HG03354 (cell line): ENCODE results near the gene FGFR2.
"Not testable (repeated sequence)": the region's sequence is repeated elsewhere in the genome, so short reads cannot be mapped to it uniquely, and the experiment has no call there.

ENCODE experiments used
- ATAC-seq: cut with Tn5 transposase; IDR thresholded peaks from one replicate; pipeline ENCODE4 v1.9.1; 2021; ENCODE audit warnings: mild to moderate bottlenecking; ENCODE audit not compliant: unreplicated experiment, poor library complexity, severe bottlenecking

Gene FGFR2

GRCh38 chr10:121530481-121531075, 67.7 kb downstream of the FGFR2 start:
- ATAC-seq: no peak

GRCh38 chr10:121527690-121528089, 70.6 kb downstream of the FGFR2 start:
- ATAC-seq: no peak

DNA sequence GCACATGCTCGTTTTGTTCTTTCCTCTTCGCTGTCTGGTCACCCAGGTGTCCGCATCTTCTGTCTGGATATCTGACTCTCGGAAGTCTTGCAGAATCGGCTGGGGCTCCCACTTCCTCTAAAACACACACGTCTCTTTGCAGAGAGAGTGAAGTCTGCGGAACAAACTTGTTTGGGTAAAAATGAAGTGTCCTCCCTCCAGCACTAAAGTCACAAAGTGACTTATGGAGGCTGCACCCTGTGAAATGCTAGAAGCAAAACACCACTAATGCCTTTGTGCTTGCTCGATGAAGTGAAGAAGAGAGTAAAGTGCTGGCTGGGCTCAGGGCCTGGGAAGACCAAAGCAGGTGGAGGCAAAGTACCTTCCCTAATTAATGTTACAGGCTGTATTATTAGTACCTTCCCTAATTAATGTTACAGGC, 71.4 kb downstream of the FGFR2 start:
- ATAC-seq: no peak

DNA sequence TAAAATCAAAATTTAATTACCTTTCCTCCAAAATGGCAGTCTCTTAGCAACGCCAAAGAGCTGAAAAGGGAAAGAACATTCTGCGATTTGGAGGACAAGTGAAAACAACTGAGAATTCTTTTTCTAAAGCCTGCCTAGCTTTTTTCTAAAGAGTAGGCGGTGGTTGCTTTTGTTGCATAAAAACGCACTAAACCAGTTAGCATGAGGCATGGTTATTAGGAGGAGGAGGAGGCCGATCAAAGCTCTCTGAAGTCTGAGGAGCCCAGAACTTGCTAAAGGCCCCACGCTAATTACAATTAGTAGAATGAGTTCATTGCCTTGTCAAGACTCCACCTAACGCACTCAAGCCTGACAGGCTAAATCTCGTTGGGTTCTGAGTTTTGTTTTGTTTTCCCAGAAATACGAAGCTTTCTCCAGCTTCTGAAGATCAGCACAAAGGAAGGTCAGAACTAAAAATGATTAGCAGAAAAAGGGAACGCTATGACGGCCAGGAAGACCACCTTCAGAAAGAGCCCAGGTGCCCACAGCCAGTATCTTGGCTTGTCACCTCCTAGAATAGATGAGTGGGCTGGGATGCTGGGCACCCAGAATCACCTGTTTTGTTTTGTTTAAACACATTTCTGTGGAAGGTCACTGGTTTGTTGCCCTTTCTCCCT, 72.0 kb downstream of the FGFR2 start:
- ATAC-seq: no peak

DNA sequence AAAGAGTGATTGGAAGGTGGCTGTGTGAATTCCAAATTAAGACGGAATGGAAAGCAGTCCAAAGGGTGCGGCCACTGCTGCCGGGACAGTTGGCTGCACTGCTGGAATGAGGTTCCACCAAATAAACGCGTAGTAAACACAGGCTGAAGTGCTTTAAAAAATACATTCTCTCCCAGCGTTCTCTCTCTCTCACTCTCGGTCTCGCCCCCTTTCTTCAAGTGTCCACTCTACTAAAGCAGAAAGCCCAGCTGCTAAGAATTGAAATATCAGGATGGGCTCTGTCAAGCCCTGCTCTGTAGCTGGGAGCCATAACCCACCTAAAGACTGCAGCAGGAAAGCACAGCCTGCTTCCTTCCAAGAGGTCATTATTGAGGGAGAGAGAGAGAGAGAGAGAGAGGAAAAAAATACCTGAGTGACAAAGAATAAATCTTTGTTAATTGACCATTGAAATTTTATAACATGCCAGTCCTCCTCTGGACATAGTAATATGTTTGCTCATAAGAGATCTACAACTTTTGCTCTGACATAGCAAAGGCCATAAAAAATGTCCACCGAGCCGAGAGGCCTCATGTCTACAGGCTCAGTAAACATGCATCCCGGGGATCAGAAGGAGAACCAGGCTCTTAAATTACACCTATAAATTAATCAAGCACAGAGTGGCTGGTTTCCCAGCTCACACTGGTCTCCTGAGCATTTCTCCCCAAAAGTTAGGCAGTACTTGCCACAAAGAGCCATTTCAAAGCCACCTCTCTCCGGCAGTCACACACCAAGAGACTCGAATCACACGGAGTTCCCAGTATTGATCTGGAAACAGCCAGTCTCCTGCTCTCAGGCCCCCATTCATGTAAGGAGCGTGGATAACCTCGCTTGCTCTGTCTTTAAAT, 72.8 kb downstream of the FGFR2 start:
- no peak for ATAC-seq

DNA sequence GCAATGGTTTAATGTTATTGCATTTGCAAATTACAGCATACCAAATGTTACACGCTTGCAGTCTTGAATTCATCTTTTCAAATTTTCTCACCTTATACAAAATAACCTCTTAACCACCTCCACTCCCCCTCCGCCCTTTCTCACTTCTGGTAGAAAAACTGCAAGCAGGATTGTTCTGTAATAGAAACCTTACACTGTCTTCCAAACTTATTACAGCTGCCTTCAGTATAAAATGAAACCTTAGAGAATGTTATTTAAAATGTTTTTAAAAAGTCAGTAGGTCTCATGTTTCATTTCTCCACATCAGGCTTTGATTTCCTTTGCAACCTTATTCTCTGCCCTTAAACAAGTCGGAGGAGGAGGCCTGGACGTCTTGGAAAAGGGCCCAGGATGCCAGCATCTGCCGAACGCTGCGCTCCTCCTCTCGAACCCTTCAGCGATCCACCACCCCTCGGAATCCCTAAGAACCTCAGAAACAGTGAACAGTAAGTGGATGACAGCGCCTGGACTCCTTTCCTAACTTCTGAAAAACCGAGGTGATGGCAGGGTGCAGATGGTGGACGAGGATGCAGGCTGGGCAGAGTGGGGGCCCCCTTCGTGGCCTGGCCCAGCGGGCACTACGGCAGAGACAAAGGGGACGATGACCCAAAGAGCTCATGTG, 74.0 kb downstream of the FGFR2 start:
- ATAC-seq: no peak

DNA sequence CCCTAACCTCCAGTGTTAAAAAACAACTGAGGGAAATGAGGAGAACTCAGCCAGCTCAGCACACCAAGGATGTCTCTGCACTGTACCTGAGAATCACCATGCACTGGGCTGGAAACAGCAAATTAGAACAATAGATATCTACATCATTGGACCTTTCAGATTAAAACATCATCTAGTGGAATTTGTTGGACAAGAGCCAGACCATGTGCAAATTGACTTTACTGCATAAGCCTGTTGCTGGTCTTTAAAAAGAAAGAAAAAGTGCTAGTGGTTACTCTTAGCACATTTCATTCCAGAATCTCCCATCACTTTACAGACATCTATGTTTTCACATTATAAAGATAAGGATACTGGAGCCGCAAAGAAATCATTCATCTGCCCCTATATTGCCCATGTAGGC, 75.4 kb downstream of the FGFR2 start:
- ATAC-seq: no peak

- no peak for ATAC-seq
Measured at GRCh38 chr10:121521794-121522556, 76.3 kb downstream of the FGFR2 start.

- not testable (repeated sequence) for ATAC-seq
Measured at GRCh38 chr10:121520526-121520925, 77.7 kb downstream of the FGFR2 start.

DNA sequence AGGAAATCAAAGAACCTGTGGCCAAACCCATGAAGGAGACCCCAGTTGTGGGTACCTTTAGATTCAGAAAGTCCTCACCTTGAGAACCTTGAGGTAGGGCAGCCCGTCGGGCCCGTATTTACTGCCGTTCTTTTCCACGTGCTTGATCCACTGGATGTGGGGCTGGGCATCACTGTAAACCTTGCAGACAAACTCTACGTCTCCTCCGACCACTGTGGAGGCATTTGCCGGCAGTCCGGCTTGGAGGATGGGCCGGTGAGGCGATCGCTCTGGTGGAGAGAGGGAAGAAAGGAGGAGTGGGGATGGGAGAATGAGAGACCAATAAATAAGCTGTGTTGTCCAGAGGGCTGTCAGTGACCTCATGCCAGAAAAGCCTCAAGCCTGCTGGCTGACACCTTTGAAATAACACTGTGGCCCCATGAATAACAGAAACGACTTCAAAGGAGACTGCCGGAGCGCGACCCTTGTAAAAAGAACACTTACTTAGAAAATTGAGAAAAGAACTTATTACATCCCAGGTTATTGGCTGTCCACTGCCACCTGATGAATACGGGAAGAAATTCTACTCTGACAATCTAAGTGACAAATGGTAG, 78.2 kb downstream of the FGFR2 start:
- ATAC-seq: no peak

DNA sequence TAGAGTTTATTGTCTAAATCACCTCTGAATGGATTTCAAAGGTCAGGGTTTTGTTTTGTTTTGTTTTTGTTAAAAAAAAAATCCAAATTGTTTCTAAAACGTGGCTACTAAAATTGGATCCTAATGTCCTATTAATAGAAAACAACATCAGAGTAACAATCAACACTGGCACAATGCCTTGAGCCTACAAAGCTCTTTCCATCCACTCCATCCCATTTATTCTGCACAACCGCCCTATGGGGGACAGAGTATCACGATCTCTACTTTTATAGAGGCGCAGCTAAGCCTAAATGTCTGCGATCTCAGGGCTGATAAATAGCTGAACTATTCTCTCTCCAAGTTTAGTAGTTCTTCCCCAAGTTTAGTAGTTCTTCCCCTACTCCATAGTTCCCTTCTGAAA, 78.8 kb downstream of the FGFR2 start:
- ATAC-seq: no peak

- no peak for ATAC-seq
Measured at GRCh38 chr10:121518333-121518732, 79.9 kb downstream of the FGFR2 start.

DNA sequence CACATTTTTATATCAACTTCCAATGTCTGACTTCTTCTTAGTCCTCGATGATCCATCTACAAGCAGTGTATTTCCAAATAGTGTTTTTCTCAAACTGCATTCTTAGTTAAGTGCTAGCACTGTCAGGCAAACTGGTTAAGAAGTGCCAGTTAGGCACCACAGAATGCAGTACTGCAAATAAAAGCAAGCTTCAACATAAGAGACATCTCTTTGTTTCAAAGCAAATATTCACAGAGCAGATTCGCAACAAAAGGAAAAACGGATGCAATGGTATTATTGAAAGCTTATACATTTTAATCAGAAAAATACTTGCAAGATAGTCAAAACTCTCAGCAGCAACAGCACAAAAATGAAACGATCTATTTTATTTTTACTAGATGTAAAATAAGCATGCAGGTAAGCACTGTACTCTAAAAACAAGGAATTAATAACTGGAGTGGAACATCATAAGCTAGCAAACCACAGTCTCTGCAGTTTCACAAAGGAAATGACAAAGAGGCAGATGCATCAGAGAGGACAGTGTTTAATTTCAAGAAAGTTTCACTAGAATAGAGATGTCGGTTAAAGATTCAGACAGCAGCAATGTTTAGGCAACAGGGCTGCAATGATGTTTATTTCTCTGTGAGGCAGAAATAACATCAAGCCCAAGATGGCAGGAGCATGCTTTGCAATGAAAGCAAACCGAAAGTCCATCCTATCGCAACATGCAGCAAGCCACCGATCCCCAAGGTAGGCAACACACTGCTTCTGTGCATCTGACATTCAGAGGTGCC, 82.0 kb downstream of the FGFR2 start:
- ATAC-seq: peak; percentile 95

DNA sequence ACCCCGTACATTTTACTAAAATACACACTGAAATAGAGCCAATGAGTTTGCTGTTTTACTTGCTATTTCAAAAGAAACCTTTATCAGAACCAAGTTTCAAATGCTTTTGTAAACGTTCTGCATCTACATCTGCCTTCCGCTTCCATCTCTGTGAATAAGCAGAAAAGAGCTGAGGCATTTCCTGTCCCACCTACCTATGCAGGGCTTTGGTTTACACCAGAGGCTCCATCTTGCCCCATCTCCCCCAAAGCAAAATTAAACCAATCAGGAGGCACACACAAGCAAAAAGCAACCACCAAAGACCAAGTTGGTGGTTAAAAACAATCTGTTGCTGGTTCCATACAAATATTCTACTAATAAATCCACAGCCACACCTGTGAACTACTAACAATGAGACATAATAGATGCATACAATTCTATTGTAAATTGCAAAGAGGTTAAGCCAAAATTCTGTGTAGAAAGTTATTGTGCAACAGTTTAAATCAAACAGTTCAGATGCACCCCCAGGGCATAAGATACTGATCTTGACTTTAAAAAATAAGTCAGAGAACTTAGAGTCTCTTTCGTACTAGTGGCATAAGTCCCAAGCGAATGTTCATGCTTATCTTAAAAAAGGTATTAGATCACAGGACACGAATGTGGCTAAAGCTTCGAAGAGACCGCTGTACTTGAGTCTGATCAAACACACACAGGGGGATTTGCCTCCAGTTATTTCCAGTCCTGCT, 83.9 kb downstream of the FGFR2 start:
- no peak for ATAC-seq

- ATAC-seq: no peak
Measured at GRCh38 chr10:121511943-121512342, 86.3 kb downstream of the FGFR2 start.

GRCh38 chr10:121511460-121511859, 86.8 kb downstream of the FGFR2 start:
- ATAC-seq: no peak

DNA sequence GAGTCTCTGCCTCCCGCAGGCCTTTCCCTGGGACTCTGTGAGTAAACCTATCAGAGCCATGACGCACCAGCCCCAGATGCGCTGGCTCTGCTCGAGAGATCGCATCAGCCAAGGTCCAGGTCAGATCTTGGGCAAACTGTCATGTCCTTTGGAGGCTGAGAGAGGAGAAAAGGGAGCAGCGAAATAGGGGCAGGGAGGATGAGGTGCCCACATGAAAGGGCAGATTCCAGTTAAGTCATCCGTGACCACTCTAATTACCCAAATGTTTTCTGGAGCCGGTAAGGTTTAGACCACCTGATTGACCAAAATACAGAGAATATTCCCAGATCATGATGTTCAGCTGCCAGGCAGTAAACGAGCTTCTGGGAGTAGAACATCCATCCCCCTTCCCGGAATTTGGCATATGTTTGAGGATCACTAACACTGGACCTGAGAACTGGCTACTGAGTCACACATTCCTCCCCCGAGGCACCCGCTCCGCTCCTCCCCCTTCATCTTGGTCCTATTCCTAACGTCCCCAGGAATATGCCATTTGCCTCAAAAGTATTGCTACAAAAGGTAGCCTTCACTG, 88.0 kb downstream of the FGFR2 start:
- ATAC-seq: no peak

GRCh38 chr10:121509796-121510195, 88.4 kb downstream of the FGFR2 start:
- ATAC-seq: no peak
